CD4-positive, alpha-beta T cell treated with Interleukin-4 for 1 hour (primary cell): Measurements from ENCODE around the gene PRSS2.

Source experiments
- DNase-seq, 2 donors: peaks; one replicate each; pipeline ENCODE4 v3.0.0-alpha.2; 2020 to 2022

Gene PRSS2

DNA sequence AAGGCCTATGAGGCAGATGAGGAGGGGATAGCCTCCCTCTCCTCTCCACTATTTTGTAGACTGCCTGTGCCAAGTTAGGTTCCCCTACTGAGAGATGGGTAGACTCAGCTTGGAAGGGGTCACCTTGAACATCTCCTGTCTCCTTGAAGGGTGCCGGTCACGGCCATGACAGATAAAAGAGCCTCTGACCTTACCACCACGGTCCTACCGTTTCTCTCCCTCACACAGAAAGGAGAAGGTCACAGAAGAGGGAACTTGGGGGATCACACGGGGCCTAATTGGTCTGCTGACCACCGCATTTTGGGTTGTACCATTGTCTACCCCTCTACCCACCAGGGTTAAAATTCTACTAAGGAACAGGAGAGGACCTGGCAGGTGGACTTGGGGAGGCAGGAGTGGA is 17.0 kb downstream of the PRSS2 start:
- no peak for DNase-seq

DNA sequence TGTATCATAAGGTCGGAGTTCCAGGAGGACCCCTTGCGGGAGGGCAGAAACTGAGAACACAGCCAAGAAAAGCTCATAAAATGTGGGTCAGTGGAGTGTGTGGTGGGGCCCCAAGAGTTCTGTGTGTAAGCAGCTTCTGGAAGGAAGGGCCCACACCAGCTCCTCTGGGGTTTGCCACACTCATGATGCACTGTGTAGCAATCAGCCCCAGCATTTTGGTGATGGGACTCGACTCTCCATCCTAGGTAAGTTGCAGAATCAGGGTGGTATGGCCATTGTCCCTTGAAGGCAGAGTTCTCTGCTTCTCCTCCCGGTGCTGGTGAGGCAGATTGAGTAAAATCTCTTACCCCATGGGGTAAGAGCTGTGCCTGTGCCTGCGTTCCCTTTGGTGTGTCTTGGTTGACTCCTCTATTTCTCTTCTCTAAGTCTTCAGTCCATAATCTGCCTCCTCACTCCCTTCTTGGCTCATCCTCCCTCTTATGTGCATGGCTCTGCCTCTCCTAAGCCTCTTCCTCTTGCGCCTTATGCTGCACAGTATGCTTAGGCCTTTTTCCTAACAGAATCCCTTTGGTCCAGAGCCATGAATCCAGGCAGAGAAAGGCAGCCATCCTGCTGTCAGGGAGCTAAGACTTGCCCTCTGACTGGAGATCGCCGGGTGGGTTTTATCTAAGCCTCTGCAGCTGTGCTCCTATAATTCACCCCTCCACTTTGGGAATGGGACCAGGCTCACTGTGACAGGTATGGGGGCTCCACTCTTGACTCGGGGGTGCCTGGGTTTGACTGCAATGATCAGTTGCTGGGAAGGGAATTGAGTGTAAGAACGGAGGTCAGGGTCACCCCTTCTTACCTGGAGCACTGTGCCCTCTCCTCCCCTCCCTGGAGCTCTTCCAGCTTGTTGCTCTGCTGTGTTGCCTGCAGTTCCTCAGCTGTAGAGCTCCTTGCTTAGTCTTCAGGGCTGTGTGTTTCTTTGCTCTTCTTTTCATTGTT is 17.8 kb downstream of the PRSS2 start:
- DNase-seq: peak; percentile 25 to 36

DNA sequence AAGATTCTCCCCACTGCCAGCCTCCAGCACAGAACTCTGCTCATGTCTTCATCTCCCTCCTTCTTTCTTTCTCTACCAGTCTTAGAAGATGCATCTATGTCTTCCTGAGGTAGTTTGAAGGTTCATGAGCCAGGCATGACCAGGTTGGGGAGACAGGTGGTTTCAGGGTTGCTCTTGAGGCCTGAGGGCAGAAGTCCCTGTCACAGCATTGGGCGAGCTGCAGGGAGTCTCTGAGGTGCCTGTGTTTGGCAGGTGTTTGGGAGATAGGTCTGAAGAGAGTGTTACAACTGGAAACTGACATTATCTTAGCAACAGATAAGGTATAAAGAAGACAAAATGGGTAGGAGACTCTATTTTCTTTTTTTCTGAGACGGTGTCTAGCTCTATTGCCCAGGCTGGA is 18.7 kb downstream of the PRSS2 start:
- peak; percentile 30 to 39 for DNase-seq

DNA sequence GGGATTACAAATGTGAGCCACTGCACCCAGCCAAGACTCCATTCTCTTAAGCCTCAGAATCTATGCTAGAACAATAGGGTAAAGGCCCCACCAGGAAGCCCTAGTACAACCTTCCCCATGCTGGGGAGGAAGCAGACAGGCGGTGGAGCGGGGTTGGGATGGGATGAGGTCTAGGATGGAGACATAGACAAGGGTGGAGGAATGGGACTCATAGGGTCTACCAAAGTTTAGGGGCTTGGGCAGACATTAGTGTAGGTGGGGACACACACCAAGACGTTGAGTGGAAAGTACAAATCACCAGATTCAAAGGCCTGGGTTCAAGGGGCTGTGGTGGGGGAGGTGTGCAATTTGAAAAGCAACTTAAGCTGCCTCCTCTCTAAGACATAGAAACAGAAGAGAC is 19.3 kb downstream of the PRSS2 start:
- peak in 1 of 2 donors; percentile 24 for DNase-seq

DNA sequence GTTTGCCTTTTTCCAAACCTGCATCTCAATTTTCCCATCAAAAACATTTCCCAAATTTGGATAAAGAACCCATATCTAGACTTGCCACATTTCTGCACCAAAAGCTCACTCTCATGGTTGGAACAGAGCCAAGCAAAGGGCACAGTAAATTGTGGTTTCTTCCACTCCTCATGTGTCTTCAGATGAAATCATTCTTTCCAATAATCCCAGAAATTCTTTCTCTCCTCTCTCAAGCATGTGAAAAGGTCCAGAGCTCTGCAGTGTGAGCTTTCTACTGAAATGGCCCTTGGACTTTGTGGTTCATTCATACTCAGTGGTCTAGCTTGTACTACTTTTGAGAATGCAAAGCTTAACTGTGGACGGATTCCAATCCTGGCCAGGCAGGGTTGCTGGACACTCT is 19.8 kb downstream of the PRSS2 start:
- peak in 1 of 2 donors; percentile 19 for DNase-seq

DNA sequence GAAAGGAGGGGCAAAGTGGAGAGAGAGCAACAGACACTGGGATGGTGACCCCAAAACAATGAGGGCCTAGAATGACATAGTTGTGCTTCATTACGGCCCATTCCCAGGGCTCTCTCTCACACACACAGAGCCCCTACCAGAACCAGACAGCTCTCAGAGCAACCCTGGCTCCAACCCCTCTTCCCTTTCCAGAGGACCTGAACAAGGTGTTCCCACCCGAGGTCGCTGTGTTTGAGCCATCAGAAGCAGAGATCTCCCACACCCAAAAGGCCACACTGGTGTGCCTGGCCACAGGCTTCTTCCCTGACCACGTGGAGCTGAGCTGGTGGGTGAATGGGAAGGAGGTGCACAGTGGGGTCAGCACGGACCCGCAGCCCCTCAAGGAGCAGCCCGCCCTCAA is 20.7 kb downstream of the PRSS2 start:
- DNase-seq: peak in 1 of 2 donors; percentile 10

DNA sequence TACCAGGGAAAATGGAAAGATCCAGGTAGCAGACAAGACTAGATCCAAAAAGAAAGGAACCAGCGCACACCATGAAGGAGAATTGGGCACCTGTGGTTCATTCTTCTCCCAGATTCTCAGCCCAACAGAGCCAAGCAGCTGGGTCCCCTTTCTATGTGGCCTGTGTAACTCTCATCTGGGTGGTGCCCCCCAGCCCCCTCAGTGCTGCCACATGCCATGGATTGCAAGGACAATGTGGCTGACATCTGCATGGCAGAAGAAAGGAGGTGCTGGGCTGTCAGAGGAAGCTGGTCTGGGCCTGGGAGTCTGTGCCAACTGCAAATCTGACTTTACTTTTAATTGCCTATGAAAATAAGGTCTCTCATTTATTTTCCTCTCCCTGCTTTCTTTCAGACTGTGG is 21.4 kb downstream of the PRSS2 start:
- DNase-seq: no peak

DNA sequence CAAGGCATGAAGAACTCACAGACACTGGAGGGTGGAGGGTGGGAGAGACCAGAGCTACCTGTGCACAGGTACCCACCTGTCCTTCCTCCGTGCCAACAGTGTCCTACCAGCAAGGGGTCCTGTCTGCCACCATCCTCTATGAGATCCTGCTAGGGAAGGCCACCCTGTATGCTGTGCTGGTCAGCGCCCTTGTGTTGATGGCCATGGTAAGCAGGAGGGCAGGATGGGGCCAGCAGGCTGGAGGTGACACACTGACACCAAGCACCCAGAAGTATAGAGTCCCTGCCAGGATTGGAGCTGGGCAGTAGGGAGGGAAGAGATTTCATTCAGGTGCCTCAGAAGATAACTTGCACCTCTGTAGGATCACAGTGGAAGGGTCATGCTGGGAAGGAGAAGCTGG is 21.8 kb downstream of the PRSS2 start:
- no peak for DNase-seq

DNA sequence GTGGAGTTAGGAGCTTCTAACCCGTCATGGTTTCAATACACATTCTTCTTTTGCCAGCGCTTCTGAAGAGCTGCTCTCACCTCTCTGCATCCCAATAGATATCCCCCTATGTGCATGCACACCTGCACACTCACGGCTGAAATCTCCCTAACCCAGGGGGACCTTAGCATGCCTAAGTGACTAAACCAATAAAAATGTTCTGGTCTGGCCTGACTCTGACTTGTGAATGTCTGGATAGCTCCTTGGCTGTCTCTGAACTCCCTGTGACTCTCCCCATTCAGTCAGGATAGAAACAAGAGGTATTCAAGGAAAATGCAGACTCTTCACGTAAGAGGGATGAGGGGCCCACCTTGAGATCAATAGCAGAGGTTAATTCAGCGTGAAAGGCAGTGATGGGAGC is 22.4 kb downstream of the PRSS2 start:
- DNase-seq: no peak

DNA sequence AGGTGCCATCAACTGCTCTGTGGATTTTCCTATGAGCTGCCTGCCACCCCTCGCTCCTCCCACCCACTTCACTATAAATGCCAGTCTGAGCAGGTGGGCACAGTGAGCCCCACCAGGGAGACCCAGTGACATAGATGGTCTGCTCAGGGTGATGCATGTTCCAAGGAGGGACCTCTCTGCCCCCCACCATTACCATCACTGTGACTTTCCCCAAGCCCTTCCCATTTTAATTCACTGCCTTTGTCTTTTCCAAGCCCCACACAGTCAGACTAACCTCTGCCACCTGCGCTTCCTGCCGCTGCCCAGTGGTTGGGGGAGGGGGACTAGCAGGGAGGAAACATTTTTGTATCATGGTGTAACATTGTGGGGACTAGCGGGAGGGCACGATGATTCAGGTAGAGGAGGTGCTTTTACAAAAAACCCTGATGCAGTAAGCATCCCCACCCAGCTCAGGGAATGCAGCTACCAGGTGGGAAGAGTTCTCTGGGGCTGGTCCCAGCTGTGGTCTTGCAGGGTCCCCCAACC is 24.6 kb downstream of the PRSS2 start:
- DNase-seq: peak; percentile 69 to 70

DNA sequence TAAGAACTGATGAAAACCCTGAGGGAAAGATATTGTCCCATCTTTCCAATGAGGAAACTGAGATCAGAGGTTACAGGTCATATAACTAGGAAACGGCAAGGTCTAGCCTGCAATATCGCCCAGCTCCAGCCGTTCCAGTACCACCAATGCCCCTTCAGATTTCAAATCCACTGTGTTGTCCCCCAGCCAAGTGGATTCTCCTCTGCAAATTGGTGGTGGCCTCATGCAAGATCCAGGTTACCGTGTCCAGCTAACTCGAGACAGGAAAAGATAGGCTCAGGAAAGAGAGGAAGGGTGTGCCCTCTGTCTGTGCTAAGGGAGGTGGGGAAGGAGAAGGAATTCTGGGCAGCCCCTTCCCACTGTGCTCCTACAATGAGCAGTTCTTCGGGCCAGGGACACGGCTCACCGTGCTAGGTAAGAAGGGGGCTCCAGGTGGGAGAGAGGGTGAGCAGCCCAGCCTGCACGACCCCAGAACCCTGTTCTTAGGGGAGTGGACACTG is 25.3 kb downstream of the PRSS2 start:
- no peak for DNase-seq

DNA sequence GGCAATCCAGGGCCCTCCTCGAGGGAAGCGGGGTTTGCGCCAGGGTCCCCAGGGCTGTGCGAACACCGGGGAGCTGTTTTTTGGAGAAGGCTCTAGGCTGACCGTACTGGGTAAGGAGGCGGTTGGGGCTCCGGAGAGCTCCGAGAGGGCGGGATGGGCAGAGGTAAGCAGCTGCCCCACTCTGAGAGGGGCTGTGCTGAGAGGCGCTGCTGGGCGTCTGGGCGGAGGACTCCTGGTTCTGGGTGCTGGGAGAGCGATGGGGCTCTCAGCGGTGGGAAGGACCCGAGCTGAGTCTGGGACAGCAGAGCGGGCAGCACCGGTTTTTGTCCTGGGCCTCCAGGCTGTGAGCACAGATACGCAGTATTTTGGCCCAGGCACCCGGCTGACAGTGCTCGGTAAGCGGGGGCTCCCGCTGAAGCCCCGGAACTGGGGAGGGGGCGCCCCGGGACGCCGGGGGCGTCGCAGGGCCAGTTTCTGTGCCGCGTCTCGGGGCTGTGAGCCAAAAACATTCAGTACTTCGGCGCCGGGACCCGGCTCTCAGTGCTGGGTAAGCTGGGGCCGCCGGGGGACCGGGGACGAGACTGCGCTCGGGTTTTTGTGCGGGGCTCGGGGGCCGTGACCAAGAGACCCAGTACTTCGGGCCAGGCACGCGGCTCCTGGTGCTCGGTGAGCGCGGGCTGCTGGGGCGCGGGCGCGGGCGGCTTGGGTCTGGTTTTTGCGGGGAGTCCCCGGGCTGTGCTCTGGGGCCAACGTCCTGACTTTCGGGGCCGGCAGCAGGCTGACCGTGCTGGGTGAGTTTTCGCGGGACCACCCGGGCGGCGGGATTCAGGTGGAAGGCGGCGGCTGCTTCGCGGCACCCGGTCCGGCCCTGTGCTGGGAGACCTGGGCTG is 26.0 kb downstream of the PRSS2 start:
- DNase-seq: peak; percentile 29 to 33

DNA sequence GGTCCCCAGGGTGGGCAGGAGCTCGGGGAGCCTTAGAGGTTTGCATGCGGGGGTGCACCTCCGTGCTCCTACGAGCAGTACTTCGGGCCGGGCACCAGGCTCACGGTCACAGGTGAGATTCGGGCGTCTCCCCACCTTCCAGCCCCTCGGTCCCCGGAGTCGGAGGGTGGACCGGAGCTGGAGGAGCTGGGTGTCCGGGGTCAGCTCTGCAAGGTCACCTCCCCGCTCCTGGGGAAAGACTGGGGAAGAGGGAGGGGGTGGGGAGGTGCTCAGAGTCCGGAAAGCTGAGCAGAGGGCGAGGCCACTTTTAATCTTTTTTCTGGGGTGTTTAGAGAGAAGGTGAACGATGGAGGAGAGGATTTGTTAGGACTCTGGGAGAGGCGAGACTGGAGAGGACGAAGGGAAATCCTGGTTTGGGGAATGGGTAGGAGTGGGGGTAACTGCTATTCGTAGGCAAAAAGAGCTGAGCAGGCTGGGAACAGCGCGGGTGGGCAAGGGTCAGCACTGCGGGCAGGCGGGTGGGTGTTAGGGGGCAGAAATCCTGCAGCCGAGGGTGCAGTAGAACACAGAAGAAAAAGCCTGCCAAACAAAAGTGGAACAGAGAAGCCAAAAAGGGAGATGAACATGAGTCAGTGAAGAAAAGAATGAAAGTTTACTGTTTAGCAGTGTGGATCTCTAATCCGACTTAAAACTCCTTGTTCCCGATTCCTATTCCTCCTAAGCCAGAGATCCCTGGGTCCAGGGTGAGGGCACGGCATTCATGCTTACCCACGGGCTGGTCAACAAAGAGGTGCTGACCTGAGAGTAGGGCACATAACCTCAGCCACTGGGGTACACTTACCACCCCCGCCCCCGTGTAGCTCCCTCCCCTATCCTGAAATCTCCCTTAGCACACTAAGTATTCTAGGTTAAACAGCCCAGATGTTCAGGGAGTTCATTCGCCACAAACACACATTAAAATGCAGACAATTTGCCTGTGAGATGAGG is 26.9 kb downstream of the PRSS2 start:
- DNase-seq: peak; percentile 54 to 56

DNA sequence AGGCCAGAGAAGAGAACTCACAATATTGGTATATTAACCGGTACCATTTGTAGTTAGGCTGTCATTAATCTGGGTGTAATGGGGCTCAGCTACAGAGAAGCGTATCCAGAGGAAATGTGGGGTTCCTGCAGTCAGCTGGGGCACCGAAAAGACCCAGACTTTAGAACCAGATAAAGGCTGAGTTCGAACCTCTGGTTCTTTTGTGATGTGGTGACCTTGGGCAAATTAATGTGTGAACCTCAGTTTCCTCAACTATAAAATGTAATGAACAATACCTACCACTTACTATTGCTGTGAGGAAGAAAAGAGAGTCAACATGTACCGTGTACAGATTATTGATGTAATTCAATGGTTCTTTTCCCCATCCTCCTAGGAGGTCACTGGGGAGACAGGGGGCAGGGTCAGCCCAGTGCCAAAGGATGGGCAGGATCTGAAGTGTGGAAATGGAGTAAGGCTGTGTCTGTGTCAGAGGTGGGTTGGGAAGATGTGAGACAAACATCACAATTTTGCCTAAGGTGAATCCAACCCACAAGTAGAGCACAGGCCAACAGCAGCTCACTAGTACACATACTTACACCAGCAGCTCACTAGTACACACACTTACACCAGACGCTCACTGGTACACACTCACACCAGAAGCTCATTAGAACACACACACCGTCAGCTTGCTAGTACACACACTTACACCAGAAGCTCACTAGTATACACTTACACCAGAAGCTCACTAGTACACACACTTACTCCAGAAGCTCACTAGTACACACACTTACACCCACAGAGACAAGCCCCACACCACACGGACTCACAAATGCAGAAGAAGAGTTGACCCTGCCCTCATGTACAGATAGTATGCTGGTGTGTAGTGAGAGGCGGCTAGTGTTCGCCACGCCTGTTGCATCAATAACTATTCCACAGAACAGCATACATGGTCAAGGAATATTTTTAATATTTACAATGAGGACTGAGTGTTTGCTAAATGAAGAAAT is 28.0 kb downstream of the PRSS2 start:
- DNase-seq: peak; percentile 57 to 74

DNA sequence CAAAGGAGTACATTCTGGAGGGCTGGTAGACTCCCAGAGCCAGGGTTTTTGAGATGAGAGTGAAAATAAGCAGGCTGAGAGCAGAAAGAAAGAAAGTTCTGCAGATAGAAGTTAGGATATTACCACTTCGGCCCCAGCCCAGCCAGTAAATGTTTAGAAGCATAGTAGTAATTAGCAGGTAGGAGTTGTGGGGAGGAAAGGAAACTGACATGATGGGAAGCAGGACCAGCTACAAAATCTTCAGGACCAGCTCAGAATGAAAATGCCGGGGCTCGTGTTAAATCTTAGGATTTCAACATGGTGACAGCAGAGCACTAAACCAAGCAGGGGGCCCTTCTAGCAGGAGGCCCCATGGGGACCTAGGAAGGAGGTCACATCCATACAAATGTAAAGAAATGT is 28.7 kb downstream of the PRSS2 start:
- DNase-seq: peak in 1 of 2 donors; percentile 32

DNA sequence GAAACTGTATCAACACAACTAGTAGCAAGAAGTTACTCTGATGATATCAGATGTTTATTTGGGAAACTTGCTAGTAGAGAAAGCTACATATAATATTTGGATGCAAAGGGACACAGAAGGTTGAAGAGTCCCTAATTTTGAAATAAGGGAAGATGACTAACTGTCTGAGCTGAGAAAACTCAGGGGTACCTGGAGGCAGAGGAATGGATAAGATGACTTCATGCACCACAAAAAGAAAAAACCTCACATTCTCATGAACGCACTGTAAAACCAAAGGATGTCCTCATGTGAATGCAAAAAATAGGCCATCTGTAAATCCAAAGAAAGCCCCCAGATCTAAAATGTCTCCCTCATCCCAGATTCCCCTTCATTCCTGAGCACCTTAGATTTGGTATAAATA is 29.3 kb downstream of the PRSS2 start:
- peak in 1 of 2 donors; percentile 73 for DNase-seq

DNA sequence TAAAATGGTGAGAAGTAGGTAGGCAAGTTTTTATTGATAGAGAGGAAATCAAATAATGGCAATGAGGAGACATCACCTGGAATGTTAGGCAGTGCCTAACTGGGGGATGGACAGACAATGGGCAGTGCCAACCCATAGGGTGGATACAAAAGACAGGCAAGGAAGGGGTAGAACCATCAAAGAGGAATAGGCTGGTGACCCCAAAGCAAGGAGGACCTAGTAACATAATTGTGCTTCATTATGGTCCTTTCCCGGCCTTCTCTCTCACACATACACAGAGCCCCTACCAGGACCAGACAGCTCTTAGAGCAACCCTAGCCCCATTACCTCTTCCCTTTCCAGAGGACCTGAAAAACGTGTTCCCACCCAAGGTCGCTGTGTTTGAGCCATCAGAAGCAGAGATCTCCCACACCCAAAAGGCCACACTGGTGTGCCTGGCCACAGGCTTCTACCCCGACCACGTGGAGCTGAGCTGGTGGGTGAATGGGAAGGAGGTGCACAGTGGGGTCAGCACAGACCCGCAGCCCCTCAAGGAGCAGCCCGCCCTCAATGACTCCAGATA is 30.0 kb downstream of the PRSS2 start:
- peak in 1 of 2 donors; percentile 28 for DNase-seq

DNA sequence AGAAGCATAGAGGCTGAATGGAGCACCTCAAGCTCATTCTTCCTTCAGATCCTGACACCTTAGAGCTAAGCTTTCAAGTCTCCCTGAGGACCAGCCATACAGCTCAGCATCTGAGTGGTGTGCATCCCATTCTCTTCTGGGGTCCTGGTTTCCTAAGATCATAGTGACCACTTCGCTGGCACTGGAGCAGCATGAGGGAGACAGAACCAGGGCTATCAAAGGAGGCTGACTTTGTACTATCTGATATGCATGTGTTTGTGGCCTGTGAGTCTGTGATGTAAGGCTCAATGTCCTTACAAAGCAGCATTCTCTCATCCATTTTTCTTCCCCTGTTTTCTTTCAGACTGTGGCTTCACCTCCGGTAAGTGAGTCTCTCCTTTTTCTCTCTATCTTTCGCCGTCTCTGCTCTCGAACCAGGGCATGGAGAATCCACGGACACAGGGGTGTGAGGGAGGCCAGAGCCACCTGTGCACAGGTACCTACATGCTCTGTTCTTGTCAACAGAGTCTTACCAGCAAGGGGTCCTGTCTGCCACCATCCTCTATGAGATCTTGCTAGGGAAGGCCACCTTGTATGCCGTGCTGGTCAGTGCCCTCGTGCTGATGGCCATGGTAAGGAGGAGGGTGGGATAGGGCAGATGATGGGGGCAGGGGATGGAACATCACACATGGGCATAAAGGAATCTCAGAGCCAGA is 31.0 kb downstream of the PRSS2 start:
- DNase-seq: peak in 1 of 2 donors; percentile 26

DNA sequence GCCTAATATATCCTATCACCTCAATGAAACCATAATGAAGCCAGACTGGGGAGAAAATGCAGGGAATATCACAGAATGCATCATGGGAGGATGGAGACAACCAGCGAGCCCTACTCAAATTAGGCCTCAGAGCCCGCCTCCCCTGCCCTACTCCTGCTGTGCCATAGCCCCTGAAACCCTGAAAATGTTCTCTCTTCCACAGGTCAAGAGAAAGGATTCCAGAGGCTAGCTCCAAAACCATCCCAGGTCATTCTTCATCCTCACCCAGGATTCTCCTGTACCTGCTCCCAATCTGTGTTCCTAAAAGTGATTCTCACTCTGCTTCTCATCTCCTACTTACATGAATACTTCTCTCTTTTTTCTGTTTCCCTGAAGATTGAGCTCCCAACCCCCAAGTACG is 31.5 kb downstream of the PRSS2 start:
- no peak for DNase-seq

DNA sequence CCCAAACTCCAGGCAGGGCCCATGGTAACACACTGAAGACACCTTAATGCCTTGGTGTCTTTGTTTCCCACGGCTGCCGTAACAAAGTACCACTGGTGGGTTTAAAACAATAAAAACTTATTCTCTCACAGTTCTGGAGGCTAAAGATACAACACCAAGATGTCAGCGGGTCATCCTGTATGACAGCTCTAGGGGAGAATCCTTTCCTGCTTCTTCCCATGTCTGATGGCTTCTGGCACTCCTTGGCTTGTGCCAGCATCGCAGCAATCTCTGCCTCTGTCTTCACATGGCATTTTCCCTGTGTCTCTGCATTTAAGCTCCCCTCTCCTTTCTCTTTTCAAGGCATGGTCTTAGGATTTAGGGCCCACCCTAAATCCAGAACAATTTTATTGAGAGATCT is 33.1 kb downstream of the PRSS2 start:
- DNase-seq: no peak
